Measurements from ENCODE around the gene CTBP2.

CTBP2 gene

DNA sequence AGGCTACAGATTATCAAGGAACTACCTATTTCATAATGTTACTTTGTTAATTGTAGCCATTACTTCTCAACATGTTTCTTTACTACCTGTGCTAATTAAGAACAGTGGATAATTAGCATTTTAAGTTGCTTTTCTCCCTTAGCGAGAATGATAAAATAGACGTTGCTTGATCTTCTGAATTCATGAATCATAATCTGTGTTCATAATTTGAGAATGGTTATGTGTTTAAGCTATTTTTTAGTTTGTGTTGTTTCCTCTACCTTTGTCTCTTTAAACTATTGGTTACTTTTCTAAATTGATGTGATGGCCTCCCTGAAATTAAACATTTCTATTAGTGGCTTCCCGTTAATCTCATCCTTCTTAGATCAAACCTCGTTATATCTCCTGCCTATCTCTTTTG, 218.5 kb downstream of the CTBP2 start, which contains the start of gene ZRANB1:
Gene ZRANB1 (plus strand): TSS at position 301 of the 400 bp plus-strand sequence. CDS start 371 bp downstream, outside the sequence.
- no peak for DNase-seq (ENCODE audit: low read depth)

DNA sequence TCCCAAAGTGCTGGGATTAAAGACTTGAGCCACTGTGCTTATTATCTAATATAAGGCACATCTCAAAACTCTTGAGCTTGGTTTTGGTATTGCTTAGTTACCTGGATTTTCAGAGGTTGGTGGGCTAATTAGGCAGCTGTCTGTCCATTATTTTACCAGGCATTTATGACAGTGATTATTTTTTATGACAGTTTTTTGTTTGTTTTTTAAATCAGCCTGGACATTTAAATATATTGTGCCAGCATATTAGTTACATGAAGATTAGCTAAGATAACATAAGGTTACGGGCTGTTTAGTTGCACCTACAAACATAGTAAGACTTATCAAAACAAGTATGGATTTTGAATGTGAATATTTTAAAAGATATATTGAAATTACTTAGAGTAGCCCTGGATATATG, 221.1 kb downstream of the CTBP2 start:
- no peak for DNase-seq (ENCODE audit: low read depth)

DNA sequence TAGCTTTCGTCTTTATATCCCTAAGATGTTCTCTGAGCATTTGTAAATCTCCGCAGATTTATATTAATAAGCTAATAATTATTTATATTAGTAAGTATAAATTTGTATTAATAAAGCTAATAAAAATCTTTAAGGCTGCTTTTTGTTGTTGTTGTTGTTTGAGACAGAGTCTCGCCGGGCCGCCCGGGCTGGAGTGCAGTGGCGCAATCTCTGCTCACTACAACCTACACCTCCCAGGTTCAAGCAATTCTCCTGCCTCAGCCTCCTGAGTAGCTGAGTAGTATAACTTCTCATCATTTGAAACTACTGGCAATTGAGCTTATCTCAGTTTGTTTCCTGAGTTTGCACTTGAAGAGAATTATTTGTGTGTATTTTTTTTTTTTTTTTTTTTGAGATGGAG, 223.6 kb downstream of the CTBP2 start:
- DNase-seq (ENCODE audit: low read depth): no peak

DNA sequence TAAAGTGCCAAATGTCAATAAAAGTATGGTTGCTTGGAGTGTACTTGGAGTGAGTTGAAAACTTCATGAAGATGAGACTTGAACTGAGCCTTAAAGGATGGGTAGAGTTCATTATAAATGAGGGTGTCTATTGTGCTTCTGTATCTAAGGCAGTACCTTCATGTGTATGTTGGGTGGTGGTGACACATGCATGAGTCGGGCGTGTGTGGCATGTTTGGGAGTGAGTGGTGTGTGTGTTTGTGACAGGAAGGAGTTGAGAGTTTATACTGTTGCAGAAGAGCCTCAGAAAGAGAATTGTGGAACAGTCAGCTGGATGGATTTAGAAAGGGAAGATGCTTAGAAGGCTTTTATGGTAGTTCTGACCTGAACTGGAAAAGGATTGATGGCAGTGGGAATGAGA, 224.4 kb downstream of the CTBP2 start:
- DNase-seq (ENCODE audit: low read depth): peak; percentile 39
